Measurements from ENCODE around the gene MYL6.

DNA sequence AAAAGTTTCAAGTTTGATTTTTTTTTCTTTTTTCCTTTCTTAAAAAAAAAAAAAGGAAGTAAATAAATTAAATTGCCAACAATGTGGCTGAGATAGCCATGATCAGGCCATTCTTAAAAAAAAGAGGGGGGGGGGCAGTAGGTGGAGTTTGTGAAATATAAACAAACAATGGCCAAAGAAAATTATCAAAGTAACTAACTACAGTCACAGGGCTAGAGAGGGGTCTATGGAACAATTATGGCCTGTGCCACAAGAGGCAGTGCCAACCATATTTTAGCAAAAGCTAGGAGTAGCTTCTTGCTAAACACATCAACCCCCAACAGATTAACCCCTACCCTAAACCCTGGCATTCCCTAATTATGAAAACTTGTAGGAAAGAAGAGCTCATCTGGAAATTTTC, 47.3 kb downstream of the MYL6 start:
- TF ChIP-seq, protein P1, sequence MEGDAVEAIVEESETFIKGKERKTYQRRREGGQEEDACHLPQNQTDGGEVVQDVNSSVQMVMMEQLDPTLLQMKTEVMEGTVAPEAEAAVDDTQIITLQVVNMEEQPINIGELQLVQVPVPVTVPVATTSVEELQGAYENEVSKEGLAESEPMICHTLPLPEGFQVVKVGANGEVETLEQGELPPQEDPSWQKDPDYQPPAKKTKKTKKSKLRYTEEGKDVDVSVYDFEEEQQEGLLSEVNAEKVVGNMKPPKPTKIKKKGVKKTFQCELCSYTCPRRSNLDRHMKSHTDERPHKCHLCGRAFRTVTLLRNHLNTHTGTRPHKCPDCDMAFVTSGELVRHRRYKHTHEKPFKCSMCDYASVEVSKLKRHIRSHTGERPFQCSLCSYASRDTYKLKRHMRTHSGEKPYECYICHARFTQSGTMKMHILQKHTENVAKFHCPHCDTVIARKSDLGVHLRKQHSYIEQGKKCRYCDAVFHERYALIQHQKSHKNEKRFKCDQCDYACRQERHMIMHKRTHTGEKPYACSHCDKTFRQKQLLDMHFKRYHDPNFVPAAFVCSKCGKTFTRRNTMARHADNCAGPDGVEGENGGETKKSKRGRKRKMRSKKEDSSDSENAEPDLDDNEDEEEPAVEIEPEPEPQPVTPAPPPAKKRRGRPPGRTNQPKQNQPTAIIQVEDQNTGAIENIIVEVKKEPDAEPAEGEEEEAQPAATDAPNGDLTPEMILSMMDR (IDR thresholded peaks at IDR 0.05): no peak
- no peak for TF ChIP-seq POLR2A (IDR thresholded peaks at IDR 0.05)
